ENCODE measurements around the gene SHISA9. TPM values are rescaled to one million over a fixed set of nuclear protein-coding genes. Genes with fewer than 3 reads are reported as not detected.

SHISA9 gene
- total and polyA plus RNA-seq, 7 donors, result 0.01 to 0.97 (median 0.07) TPM

GRCh38 chr16:13269905-13270528 is 368.6 kb downstream of the SHISA9 start:
- H3K27ac ChIP-seq, result no peak overlapping the region
- no peaks in the 10 kb centered on the region for H3K9me3 ChIP-seq
- no peaks in the 10 kb centered on the region for H3K36me3 ChIP-seq (ENCODE audit: insufficient read depth in 1 of 2, low read depth in 1 of 2)
- ATAC-seq (no peak), DNase-seq (no peak)
- H3K27me3 ChIP-seq (ENCODE audit: insufficient read depth in 3 of 3, low read length in 2 of 3), result no peaks in the 10 kb centered on the region
- 64 to 76% (median 65%) methylated on average over 5 of the region's 5 CpGs for WGBS, 3 donors
- H3K4me1 ChIP-seq, result no peaks in the 10 kb centered on the region
- no peak overlapping the region for H3K4me3 ChIP-seq
- intact Hi-C loops (cut with DNase I), result no loop called here
- TF ChIP-seq CTCF (IDR thresholded peaks at IDR 0.05), result no peak

- TF ChIP-seq CTCF (IDR thresholded peaks at IDR 0.05), result no peak
- Histone ChIP-seq H3K27ac (no peak overlapping the region), H3K27me3 (ENCODE audit: insufficient read depth in 3 of 3, low read length in 2 of 3) (no peaks in the 10 kb centered on the region), H3K36me3 (ENCODE audit: insufficient read depth in 1 of 2, low read depth in 1 of 2) (no peaks in the 10 kb centered on the region), H3K9me3 (no peaks in the 10 kb centered on the region), H3K4me1 (no peaks in the 10 kb centered on the region), H3K4me3 (no peak overlapping the region)
- DNase-seq (no peak), ATAC-seq (no peak)
- WGBS, 3 donors, result 79 to 91% (median 84%) methylated on average over 1 of the region's 1 CpG
- intact Hi-C loops (cut with DNase I), result no loop called here
Measured at GRCh38 chr16:13270602-13271001, 369.2 kb downstream of the SHISA9 start.

- no peaks in the 10 kb centered on the region for H3K36me3 ChIP-seq (ENCODE audit: insufficient read depth in 1 of 2, low read depth in 1 of 2)
- no peak for DNase-seq
- TF ChIP-seq CTCF (IDR thresholded peaks at IDR 0.05), result no peak
- intact Hi-C loops (cut with DNase I), result no loop called here
- ATAC-seq, result no peak
- H3K9me3 ChIP-seq, result no peaks in the 10 kb centered on the region
- no peaks in the 10 kb centered on the region for H3K4me1 ChIP-seq
- H3K4me3 ChIP-seq, result no peak overlapping the region
- H3K27me3 ChIP-seq (ENCODE audit: insufficient read depth in 3 of 3, low read length in 2 of 3), result no peaks in the 10 kb centered on the region
- no peak overlapping the region for H3K27ac ChIP-seq
Measured at GRCh38 chr16:13289515-13289914, 388.1 kb downstream of the SHISA9 start.

Other genes starting within 250 kb of the SHISA9 start
- gene CPPED1, start 97.7 kb upstream of the SHISA9 start, total RNA-seq, result 1 to 10 TPM; 3.5 to 6.1 (median 5.3) TPM
- gene CPPED1, start 97.7 kb upstream of the SHISA9 start, polyA plus RNA-seq, result 1 to 10 TPM; 2.7 to 3.4 (median 3.2) TPM